Myocyte (in vitro differentiated cells): Measurements from ENCODE around the gene TSHB. TPM values are rescaled to one million over a fixed set of nuclear protein-coding genes. Genes with fewer than 3 reads are reported as not detected.

Experiments
- DNase-seq: peaks from one replicate; pipeline ENCODE4 v3.0.0-alpha.2; 2012; ENCODE audit warnings: low read depth
- total RNA-seq: library from RNA; depleted of rRNA; stranded (reverse); fragments of >200 nt; gene quantifications from 2 replicates; pipeline ENCODE4 v1.2.3, GENCODE V29; 2014

Gene TSHB
- total RNA-seq, 1 donor from 2014 or later = not detected

- DNase-seq = no peak
Measured at GRCh38 chr1:115059316-115059715, 29.7 kb downstream of the TSHB start.

DNA sequence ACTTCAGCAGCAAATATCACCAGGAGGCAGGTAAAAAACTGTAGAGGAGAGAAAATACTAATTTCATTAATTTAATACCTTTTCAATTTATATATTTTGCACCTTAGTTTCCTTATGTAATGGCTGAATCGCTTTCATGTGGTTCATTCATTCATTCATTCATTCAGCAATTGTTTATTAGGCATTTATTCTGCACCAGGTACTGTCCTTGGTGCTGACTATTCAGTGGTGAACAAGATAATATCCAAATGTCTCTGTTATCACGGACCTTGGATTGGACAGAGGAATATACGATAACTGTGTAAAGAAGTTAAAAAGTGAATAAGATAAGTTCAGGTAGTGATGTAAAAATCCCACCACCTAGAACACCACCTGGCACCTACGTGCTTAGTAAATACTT is 30.9 kb downstream of the TSHB start:
- DNase-seq = no peak

DNA sequence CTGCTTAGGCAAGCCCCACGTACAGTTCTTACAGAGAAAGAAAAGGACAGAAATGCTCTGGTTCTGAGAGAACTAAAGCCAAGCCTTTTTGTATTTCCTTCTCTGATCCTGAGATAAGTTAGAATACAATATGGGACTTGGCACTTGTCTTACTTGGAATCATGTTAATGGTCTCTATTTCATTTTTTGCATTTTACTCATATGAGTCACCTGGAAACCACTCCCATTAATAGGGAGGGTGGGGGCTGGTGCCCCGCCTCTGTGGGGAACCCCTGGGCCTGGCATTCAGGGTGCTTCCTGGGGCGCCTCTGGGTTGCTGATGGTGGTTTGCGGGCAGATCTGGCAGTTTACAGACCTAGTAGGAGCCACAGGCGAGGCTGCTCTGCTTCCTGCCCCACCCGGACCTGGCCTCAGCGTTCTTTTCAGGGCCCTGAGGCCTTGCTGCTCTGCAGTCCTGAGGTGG is 32.9 kb downstream of the TSHB start:
- DNase-seq = peak; percentile 50

GRCh38 chr1:115063228-115063901 is 33.7 kb downstream of the TSHB start:
- DNase-seq = no peak

DNA sequence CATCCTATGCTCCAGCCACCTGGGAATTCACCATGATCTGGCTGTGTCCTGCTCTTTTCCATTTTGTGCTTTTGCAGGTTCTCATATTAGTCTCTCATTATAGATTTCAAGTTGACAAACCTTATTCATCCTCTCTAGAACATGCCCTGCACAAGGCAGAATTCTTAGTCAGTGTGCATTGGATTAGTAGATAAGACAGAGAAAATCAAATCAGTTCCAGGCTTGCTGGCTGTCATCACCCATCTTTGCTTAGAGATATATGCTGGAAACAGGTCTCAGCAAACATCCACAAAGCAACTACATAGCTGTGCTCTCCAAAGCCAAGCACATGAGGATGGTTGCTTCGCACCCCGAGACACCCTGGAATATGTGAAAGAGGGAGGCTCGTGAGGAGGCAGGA is 34.8 kb downstream of the TSHB start:
- DNase-seq = no peak

DNA sequence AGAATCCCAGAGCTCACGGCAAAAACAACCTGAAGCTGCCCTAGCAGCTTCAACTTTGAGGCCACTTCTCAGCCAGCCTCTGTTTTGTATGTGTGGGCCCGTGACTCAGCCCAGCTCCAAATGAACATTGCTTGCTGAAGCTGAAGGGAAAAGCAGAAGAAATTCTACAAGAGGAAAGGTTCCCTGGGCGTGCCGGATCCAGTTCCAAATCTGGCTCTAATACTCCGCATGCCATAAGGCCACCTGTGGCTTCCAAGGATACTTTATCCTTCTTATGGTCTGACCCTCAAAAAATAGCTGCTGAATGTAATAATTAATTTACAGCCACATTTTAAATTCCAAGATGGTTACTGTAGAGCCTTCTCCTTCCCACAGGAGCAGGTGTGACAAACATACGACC is 35.4 kb downstream of the TSHB start:
- DNase-seq = peak; percentile 85

GRCh38 chr1:115067161-115067859 is 37.7 kb downstream of the TSHB start:
- peak; percentile 95 for DNase-seq

GRCh38 chr1:115068826-115069585 is 39.4 kb downstream of the TSHB start:
- DNase-seq = peak; percentile 99

DNA sequence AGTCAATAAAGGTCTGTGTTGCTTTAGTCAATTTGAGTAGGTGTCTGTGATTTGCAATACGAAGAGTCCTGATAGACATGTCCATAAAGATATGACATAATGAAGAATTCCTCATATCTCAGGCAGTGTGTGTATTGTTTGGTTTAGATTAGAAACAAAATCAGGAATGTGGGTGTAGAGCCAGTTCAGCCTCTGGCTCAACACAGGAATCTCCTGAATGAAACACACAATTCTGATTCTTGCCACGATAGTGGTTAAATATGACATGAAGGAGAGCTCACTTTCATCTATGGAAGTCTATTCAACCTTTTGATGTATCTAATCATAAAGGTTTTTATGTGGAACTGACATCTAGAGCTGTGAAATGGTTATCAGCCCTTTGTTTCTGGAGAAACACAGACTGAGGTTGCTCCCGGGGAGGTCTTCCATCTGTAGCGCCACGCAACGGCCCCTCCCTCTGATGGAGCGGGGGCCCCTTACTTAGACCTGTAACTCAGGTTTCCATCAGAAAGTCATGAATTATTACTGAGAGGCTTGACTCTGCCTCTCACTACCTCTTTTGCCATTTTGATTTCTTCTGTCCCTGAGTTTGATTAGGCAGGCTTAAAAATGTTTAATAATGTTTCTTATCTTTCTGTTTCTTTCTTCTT is 40.2 kb downstream of the TSHB start:
- peak; percentile 47 for DNase-seq

DNA sequence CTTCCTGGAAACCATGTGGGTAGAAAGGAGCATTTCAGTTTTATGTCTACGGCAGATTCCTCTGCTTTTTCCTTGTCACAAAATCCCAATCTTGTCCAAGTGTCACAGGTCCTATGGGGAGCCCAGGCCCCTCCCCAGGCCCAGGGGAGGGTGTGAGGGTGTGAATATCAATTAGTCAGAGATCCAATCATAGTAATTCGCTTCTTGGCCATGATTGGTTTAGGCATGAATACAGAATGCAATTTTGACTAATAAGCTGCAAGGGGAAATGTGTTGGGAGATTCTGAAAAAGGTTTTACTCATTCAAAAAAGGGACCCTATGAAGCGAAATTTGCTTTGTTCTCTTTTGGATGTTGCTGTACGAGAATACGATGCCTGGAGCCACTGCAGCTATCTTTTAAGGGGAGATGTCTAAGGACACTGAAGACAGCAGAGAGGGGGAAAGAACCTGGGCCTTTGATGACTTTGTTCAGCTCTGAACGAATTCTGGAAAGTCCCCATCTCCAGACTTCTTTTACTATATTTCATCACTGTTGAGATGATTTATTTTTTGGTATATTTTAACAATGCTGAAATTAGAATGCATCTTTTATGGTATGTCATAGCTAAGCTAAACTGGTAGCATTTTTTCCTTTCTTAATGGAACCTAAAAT is 41.5 kb downstream of the TSHB start:
- no peak for DNase-seq

- peak; percentile 80 for DNase-seq
Measured at GRCh38 chr1:115073298-115074087, 43.9 kb downstream of the TSHB start.

DNA sequence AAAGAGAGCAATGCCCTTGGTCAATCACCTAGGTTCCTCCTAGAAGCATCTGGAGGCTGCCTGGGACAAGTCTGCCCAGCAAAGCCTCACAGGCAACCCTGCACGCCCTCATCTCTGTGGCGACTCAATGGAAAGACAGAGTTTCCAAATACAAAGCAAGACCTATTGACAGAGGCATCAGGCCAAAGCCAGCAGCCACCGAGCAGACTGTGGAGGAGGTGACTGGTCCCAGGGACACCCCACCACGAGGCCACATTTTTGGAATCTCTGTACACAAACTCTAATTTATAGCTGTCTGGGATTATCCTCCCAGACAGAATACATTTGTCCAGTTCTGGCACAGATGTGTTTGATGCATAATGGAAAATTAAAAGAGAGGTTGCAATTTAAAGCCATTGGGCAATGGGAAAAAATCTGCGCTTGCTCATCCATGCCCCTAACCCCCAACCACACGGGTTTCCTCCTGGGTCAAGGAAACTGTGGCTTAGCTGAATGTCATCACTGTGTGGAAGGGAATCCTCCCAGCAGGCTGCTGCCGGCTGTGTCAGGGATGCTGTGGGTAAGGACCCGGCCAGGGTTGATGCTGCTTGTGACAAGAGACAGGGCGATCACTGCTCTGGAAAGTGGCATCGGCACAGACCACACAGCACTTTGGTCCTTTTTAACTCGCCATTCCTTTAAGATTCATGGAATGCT is 45.4 kb downstream of the TSHB start:
- DNase-seq = peak; percentile 32

- DNase-seq = no peak
Measured at GRCh38 chr1:115076384-115076915, 46.8 kb downstream of the TSHB start.

- peak; percentile 83 for DNase-seq
Measured at GRCh38 chr1:115077286-115077983, 47.8 kb downstream of the TSHB start.

GRCh38 chr1:115077984-115078330 is 48.3 kb downstream of the TSHB start:
- no peak for DNase-seq

DNA sequence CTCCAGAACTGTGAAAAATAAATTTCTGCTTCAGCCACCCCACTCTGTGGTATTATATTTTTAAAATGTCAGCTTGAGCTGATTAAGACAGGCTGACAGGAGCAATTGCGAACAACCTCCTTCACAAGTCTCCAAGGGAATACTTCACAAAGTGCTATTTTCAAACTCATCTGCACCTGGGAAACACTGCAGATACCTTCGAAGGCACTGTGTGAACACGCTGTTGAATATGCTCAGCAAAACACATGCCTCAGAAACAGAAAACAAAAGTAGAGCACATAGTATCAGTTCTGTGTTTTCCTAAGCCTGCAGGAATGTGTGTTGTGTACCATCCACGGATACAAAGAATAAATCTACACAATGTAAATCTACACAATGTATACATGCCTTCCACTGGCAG is 49.1 kb downstream of the TSHB start:
- no peak for DNase-seq

- DNase-seq = no peak
Measured at GRCh38 chr1:115082949-115083348, 53.3 kb downstream of the TSHB start.
